H9 (cell line): ENCODE results near the gene LPAR1. TPM values are rescaled to one million over a fixed set of nuclear protein-coding genes. Genes with fewer than 3 reads are reported as not detected.

Experiments used
- DNase-seq: peaks from one replicate; pipeline ENCODE4 v3.0.0-alpha.2; 2017
- H2AFZ ChIP-seq: one replicate; pipeline ENCODE4 v1.6.1; 2013; ENCODE audit warnings: mild to moderate bottlenecking, low read length, control low read depth, moderate library complexity
- H2AK5ac ChIP-seq: 2 replicates; pipeline ENCODE4 v1.6.1; 2013; ENCODE audit warnings: low read length, control low read depth, mixed read lengths; ENCODE audit not compliant: insufficient read length
- H2BK120ac ChIP-seq: one replicate; pipeline ENCODE4 v1.6.1; 2013; ENCODE audit warnings: low read depth, mild to moderate bottlenecking, low read length, control low read depth, inconsistent platforms; ENCODE audit not compliant: poor library complexity, severe bottlenecking
- H2BK12ac ChIP-seq: 2 replicates; pipeline ENCODE4 v1.6.1; 2013; ENCODE audit warnings: low read length, control low read depth, mixed read lengths, low read depth; ENCODE audit not compliant: insufficient read length
- H2BK15ac ChIP-seq: 2 replicates; pipeline ENCODE4 v1.6.1; 2013; ENCODE audit warnings: low read depth, low read length, control low read depth
- H2BK20ac ChIP-seq: one replicate; pipeline ENCODE4 v1.6.1; 2013; ENCODE audit warnings: low read depth, mild to moderate bottlenecking, low read length, control low read depth, inconsistent platforms; ENCODE audit not compliant: poor library complexity, severe bottlenecking
- H2BK5ac ChIP-seq: 2 replicates; pipeline ENCODE4 v1.6.1; 2013; ENCODE audit warnings: low read length, control low read depth, mixed read lengths; ENCODE audit not compliant: insufficient read length
- H3K14ac ChIP-seq: 2 replicates; pipeline ENCODE4 v1.6.1; 2013; ENCODE audit warnings: low read length, control low read depth; ENCODE audit not compliant: insufficient read depth
- H3K18ac ChIP-seq: 2 replicates; pipeline ENCODE4 v1.6.1; 2013; ENCODE audit warnings: low read depth, mild to moderate bottlenecking, mixed read lengths, low read length, control low read depth; ENCODE audit not compliant: insufficient read length
- H3K23ac ChIP-seq: 2 replicates; pipeline ENCODE4 v1.6.1; 2013; ENCODE audit warnings: low read length, control low read depth, mixed read lengths, low read depth; ENCODE audit not compliant: insufficient read length
- H3K23me2 ChIP-seq: 2 replicates; pipeline ENCODE4 v1.6.1; 2013; ENCODE audit warnings: low read depth, mild to moderate bottlenecking, mixed read lengths, low read length, control low read depth; ENCODE audit not compliant: insufficient read length, poor library complexity, severe bottlenecking
- H3K27ac ChIP-seq: 2 replicates; pipeline ENCODE4 v1.5.1; 2013; ENCODE audit warnings: low read length, control low read depth, mixed read lengths, low read depth; ENCODE audit not compliant: insufficient read length
- H3K27me3 ChIP-seq: 2 replicates; pipeline ENCODE4 v1.6.1; 2013; ENCODE audit warnings: low read length, control low read depth, inconsistent platforms; ENCODE audit not compliant: insufficient read depth
- H3K4ac ChIP-seq: 2 replicates; pipeline ENCODE4 v1.6.1; 2013; ENCODE audit warnings: low read depth, mild to moderate bottlenecking, control low read depth, inconsistent platforms, low read length, moderate library complexity
- H3K4me1 ChIP-seq: 2 replicates; pipeline ENCODE4 v1.6.1; 2013; ENCODE audit warnings: low read length, control low read depth, inconsistent platforms; ENCODE audit not compliant: insufficient read depth
- H3K4me2 ChIP-seq: 2 replicates; pipeline ENCODE4 v1.6.1; 2013; ENCODE audit warnings: low read length, control low read depth, mixed read lengths; ENCODE audit not compliant: insufficient read length, insufficient read depth
- H3K56ac ChIP-seq: 2 replicates; pipeline ENCODE4 v1.6.1; 2013; ENCODE audit warnings: low read depth, mild to moderate bottlenecking, mixed read lengths, low read length, control low read depth; ENCODE audit not compliant: insufficient read length
- H3K79me1 ChIP-seq: 2 replicates; pipeline ENCODE4 v1.6.1; 2013; ENCODE audit warnings: low read depth, mild to moderate bottlenecking, moderate library complexity, low read length, control low read depth, inconsistent platforms; ENCODE audit not compliant: insufficient read depth, poor library complexity, severe bottlenecking
- H3K79me2 ChIP-seq: 2 replicates; pipeline ENCODE4 v1.6.1; 2013; ENCODE audit warnings: low read length, control low read depth, inconsistent platforms; ENCODE audit not compliant: insufficient read depth
- H3K9ac ChIP-seq: 2 replicates; pipeline ENCODE4 v1.6.1; 2013; ENCODE audit warnings: low read length, control low read depth, mixed read lengths; ENCODE audit not compliant: insufficient read length; ENCODE audit errors: extremely low read depth
- H3K9me3 ChIP-seq: one replicate; pipeline ENCODE4 v1.6.1; 2013; ENCODE audit warnings: low read depth, low read length, inconsistent platforms; ENCODE audit not compliant: control insufficient read depth
- H3T11ph ChIP-seq: one replicate; pipeline ENCODE4 v1.6.1; 2013; ENCODE audit warnings: mild to moderate bottlenecking, low read length, control low read depth, inconsistent platforms
- H4K20me1 ChIP-seq: one replicate; pipeline ENCODE4 v1.6.1; 2013; ENCODE audit not compliant: control insufficient read depth, insufficient read length, insufficient read depth
- H4K5ac ChIP-seq: 2 replicates; pipeline ENCODE4 v1.6.1; 2013; ENCODE audit warnings: low read depth, mild to moderate bottlenecking, mixed read lengths, low read length, control low read depth; ENCODE audit not compliant: insufficient read length
- H4K8ac ChIP-seq: replicated peaks from 2 replicates; pipeline ENCODE4 v1.6.1; 2013; ENCODE audit warnings: low read length, control low read depth, mixed read lengths, low read depth; ENCODE audit not compliant: insufficient read length
- H4K91ac ChIP-seq: 2 replicates; pipeline ENCODE4 v1.6.1; 2013; ENCODE audit warnings: low read depth, mild to moderate bottlenecking, moderate library complexity, mixed read lengths, low read length, control low read depth; ENCODE audit not compliant: insufficient read length
- H3K27ac Mint-ChIP-seq, 3 experiments: 2 replicates in 2 of 3; 3 replicates in 1 of 3; pipeline ENCODE4 v1.8.0; 2020 to 2021; ENCODE audit warnings: mixed read lengths in 3 of 3, mild to moderate bottlenecking in 1 of 3, moderate library complexity in 1 of 3
- H3K27me3 Mint-ChIP-seq: 2 replicates; pipeline ENCODE4 v1.8.0; 2021; ENCODE audit warnings: low read depth, mild to moderate bottlenecking, moderate library complexity, mixed read lengths
- H3K36me3 Mint-ChIP-seq, 3 experiments: 2 replicates in 2 of 3; 3 replicates in 1 of 3; pipeline ENCODE4 v1.8.0; 2020 to 2021; ENCODE audit warnings: low read depth in 3 of 3, mixed read lengths in 3 of 3; ENCODE audit not compliant: insufficient read depth in 1 of 3
- H3K4me1 Mint-ChIP-seq, 2 experiments: 2 replicates each; pipeline ENCODE4 v1.8.0; 2020; ENCODE audit warnings: mixed read lengths in 2 of 2
- H3K4me3 Mint-ChIP-seq, 2 experiments: 2 replicates in 1 of 2; 3 replicates in 1 of 2; pipeline ENCODE4 v1.8.0; 2020 to 2021; ENCODE audit warnings: mild to moderate bottlenecking in 2 of 2, mixed read lengths in 2 of 2, moderate library complexity in 1 of 2
- H3K9me3 Mint-ChIP-seq, 2 experiments: 2 replicates in 1 of 2; 3 replicates in 1 of 2; pipeline ENCODE4 v1.8.0; 2020; ENCODE audit warnings: mild to moderate bottlenecking in 2 of 2, mixed read lengths in 2 of 2, moderate library complexity in 1 of 2
- CTCF ChIP-seq: fragments of 200-600 bp; sonication (generic); conservative IDR thresholded peaks from 3 replicates; pipeline ENCODE4 v1.8.0; 2021; ENCODE audit warnings: antibody characterized with exemption, mild to moderate bottlenecking
- WGBS: extraction: QIAGEN DNeasy Blood & Tissue Kit; methylation state at CpG from one replicate; pipeline ENCODE4 v1.1.7; 2013; ENCODE audit warnings: missing lambda C conversion rate, low lambda C conversion rate, mixed read lengths; ENCODE audit not compliant: insufficient read length; ENCODE audit errors: extremely low coverage; 5-methylcytosine and 5-hydroxymethylcytosine counted together
- total RNA-seq: library from RNA; stranded (reverse); gene quantifications from 2 replicates; pipeline ENCODE4 v1.2.1, GENCODE V29; 2021

Gene LPAR1
- total RNA-seq, 1 experiment from 2014 or later: 1.3 TPM

GRCh38 chr9:110968096-110968495 lies 70.2 kb downstream of the LPAR1 start:
- Histone ChIP-seq H3K23ac (no peak overlapping the region), H2AFZ (no peak overlapping the region), H2BK5ac (no peak overlapping the region), H4K5ac (no peak overlapping the region), H4K20me1 (no peaks in the 10 kb centered on the region), H2BK12ac (no peak overlapping the region), H3K9ac (no peak overlapping the region), H3K14ac (no peak overlapping the region), H3K27me3 (no peaks in the 10 kb centered on the region), H3K4me1 (no peaks in the 10 kb centered on the region), H3K79me2 (no peaks in the 10 kb centered on the region), H2BK120ac (no peak overlapping the region), H2AK5ac (no peak overlapping the region), H3K4me2 (no peak overlapping the region), H2BK15ac (no peak overlapping the region), H4K91ac (no peak overlapping the region), H3T11ph (no peak overlapping the region), H3K79me1 (no peaks in the 10 kb centered on the region), H3K9me3 (no peaks in the 10 kb centered on the region), H2BK20ac (no peak overlapping the region), H3K56ac (no peak overlapping the region), H3K23me2 (no peaks in the 10 kb centered on the region), H3K4ac (no peak overlapping the region), H4K8ac (no peak overlapping the region), H3K27ac (no peak overlapping the region), H3K18ac (no peak overlapping the region)
- peaks cover 2 to 4% (median 3%) of the 10 kb centered on the region in 3 experiments; a peak in 3 of 7 replicates for H3K36me3 Mint-ChIP-seq
- H3K27me3 Mint-ChIP-seq: no peaks in the 10 kb centered on the region
- H3K4me1 Mint-ChIP-seq: peaks cover 12 to 15% of the 10 kb centered on the region in 2 experiments
- no CpG with 5 or more reads among the region's 4 CpGs for WGBS
- peaks cover 0 to 6% of the 10 kb centered on the region in 2 experiments; a peak in 2 of 5 replicates for H3K9me3 Mint-ChIP-seq
- H3K4me3 Mint-ChIP-seq: no peak overlapping the region
- H3K27ac Mint-ChIP-seq: peak overlapping the region in 1 of 3 experiments; percentile 11; a peak in 2 of 7 replicates
- no peak for TF ChIP-seq CTCF
- DNase-seq: no peak
